Activated CD4-positive, alpha-beta T cell treated with anti-CD3 and anti-CD28 coated beads, Interleukin-2, amount 50 U/mL, for 4 hours (primary cell): ENCODE measurements around the gene FMO2.
A peak's percentile ranks its signal among the peaks of the same experiment; 100 is the strongest.
"Not testable (repeated sequence)": the region's sequence is repeated elsewhere in the genome, so short reads cannot be mapped to it uniquely, and the experiment has no call there.

Experiments
- DNase-seq, 2 experiments: peaks; one replicate each; pipeline ENCODE4 v3.0.0-alpha.2; 2020

The FMO2 gene

GRCh38 chr1:171220081-171220420, 35.0 kb downstream of the FMO2 start:
- DNase-seq: no peak

- DNase-seq: no peak
Observed at GRCh38 chr1:171220581-171221054, 35.5 kb downstream of the FMO2 start.

GRCh38 chr1:171221665-171222591, 36.8 kb downstream of the FMO2 start:
- DNase-seq: no peak

GRCh38 chr1:171222936-171223335, 37.8 kb downstream of the FMO2 start:
- DNase-seq: no peak

GRCh38 chr1:171224257-171224656, 39.2 kb downstream of the FMO2 start:
- not testable (repeated sequence) for DNase-seq

GRCh38 chr1:171226747-171227370, 41.8 kb downstream of the FMO2 start:
- DNase-seq: no peak

GRCh38 chr1:171231326-171231725, 46.2 kb downstream of the FMO2 start:
- DNase-seq: no peak

- no peak for DNase-seq
Observed at GRCh38 chr1:171233183-171233582, 48.1 kb downstream of the FMO2 start.

GRCh38 chr1:171236231-171236630, 51.1 kb downstream of the FMO2 start:
- not testable (repeated sequence) for DNase-seq

GRCh38 chr1:171243878-171244277, 58.8 kb downstream of the FMO2 start:
- DNase-seq: no peak

- DNase-seq: no peak
Observed at GRCh38 chr1:171245458-171246064, 60.5 kb downstream of the FMO2 start.

- DNase-seq: no peak
Observed at GRCh38 chr1:171247501-171247900, 62.4 kb downstream of the FMO2 start.

- DNase-seq: no peak
Observed at GRCh38 chr1:171248302-171248701, 63.2 kb downstream of the FMO2 start, which contains the start of gene FMO1. TSS of gene FMO1 (plus strand) at chr1:171248494. CDS start at chr1:171258088, 9,594 bp downstream.

- no peak for DNase-seq
Observed at GRCh38 chr1:171248841-171249240, 63.7 kb downstream of the FMO2 start.

GRCh38 chr1:171250263-171250662, 65.2 kb downstream of the FMO2 start:
- DNase-seq: no peak

- DNase-seq: peak in 1 of 2 experiments; percentile 11
Observed at GRCh38 chr1:171251042-171251951, 66.2 kb downstream of the FMO2 start.

GRCh38 chr1:171251952-171252300, 66.8 kb downstream of the FMO2 start:
- no peak for DNase-seq

GRCh38 chr1:171252482-171252881, 67.4 kb downstream of the FMO2 start:
- DNase-seq: no peak

GRCh38 chr1:171254859-171255258, 69.8 kb downstream of the FMO2 start:
- DNase-seq: no peak

- no peak for DNase-seq
Observed at GRCh38 chr1:171256940-171257606, 72.0 kb downstream of the FMO2 start.

- no peak for DNase-seq
Observed at GRCh38 chr1:171257607-171258076, 72.5 kb downstream of the FMO2 start.

- no peak for DNase-seq
Observed at GRCh38 chr1:171258429-171258828, 73.3 kb downstream of the FMO2 start.
